Adipocyte (in vitro differentiated cells): Measurements from ENCODE around the gene PPIC.
"Not testable (repeated sequence)": the region's sequence is repeated elsewhere in the genome, so short reads cannot be mapped to it uniquely, and the experiment has no call there.

Experiments
- DNase-seq: peaks from one replicate; pipeline ENCODE4 v3.0.0-alpha.2; 2015; ENCODE audit warnings: low read depth
- H3K27me3 ChIP-seq: replicated peaks from 2 replicates; pipeline ENCODE4 v1.7.0; 2013; ENCODE audit warnings: mild to moderate bottlenecking, low read length, moderate library complexity; ENCODE audit not compliant: control insufficient read depth, insufficient read depth
- H3K36me3 ChIP-seq: 2 replicates; pipeline ENCODE4 v1.7.0; 2013; ENCODE audit warnings: low read length, mild to moderate bottlenecking, moderate library complexity; ENCODE audit not compliant: control insufficient read depth, insufficient read depth, severe bottlenecking
- H3K4me1 ChIP-seq: 2 replicates; pipeline ENCODE4 v1.7.0; 2013; ENCODE audit warnings: mild to moderate bottlenecking, low read length, moderate library complexity; ENCODE audit not compliant: control insufficient read depth, insufficient read depth
- H3K4me3 ChIP-seq: 2 replicates; pipeline ENCODE4 v1.7.0; 2013; ENCODE audit warnings: mild to moderate bottlenecking, low read length, moderate library complexity
- H3K9ac ChIP-seq: 2 replicates; pipeline ENCODE4 v1.7.0; 2013; ENCODE audit warnings: mild to moderate bottlenecking, low read length, moderate library complexity
- H3K9me3 ChIP-seq: 2 replicates; pipeline ENCODE4 v1.7.0; 2013; ENCODE audit warnings: mild to moderate bottlenecking, low read length, moderate library complexity; ENCODE audit not compliant: control insufficient read depth

The PPIC gene

GRCh38 chr5:122981846-122982245 is 54.7 kb downstream of the PPIC start:
- peaks cover 3% of the 10 kb centered on the region for H3K36me3 ChIP-seq
- no peaks in the 10 kb centered on the region for H3K9me3 ChIP-seq
- H3K9ac ChIP-seq = no peak overlapping the region
- no peaks in the 10 kb centered on the region for H3K4me1 ChIP-seq
- H3K27me3 ChIP-seq = no peaks in the 10 kb centered on the region
- no peak for DNase-seq
- H3K4me3 ChIP-seq = no peak overlapping the region

GRCh38 chr5:122978644-122979297 is 57.8 kb downstream of the PPIC start:
- H3K27me3 ChIP-seq = no peaks in the 10 kb centered on the region
- H3K4me1 ChIP-seq = no peaks in the 10 kb centered on the region
- no peak overlapping the region for H3K9ac ChIP-seq
- H3K4me3 ChIP-seq = no peak overlapping the region
- DNase-seq = no peak
- H3K36me3 ChIP-seq = peaks cover 3% of the 10 kb centered on the region
- H3K9me3 ChIP-seq = no peaks in the 10 kb centered on the region

GRCh38 chr5:122978068-122978467 is 58.5 kb downstream of the PPIC start:
- Histone ChIP-seq H3K36me3 (peaks cover 3% of the 10 kb centered on the region), H3K4me3 (no peak overlapping the region), H3K27me3 (no peaks in the 10 kb centered on the region), H3K4me1 (no peaks in the 10 kb centered on the region), H3K9ac (no peak overlapping the region), H3K9me3 (no peaks in the 10 kb centered on the region)
- DNase-seq = no peak

GRCh38 chr5:122977319-122977718 is 59.2 kb downstream of the PPIC start:
- H3K9ac ChIP-seq = no peak overlapping the region
- H3K9me3 ChIP-seq = no peaks in the 10 kb centered on the region
- no peaks in the 10 kb centered on the region for H3K27me3 ChIP-seq
- DNase-seq = no peak
- H3K4me1 ChIP-seq = no peaks in the 10 kb centered on the region
- H3K4me3 ChIP-seq = no peak overlapping the region
- H3K36me3 ChIP-seq = peaks cover 3% of the 10 kb centered on the region

GRCh38 chr5:122974251-122974650 is 62.3 kb downstream of the PPIC start:
- H3K4me3 ChIP-seq, H3K9me3 ChIP-seq, H3K4me1 ChIP-seq, H3K36me3 ChIP-seq, H3K9ac ChIP-seq, H3K27me3 ChIP-seq, DNase-seq: not testable (repeated sequence)

DNA sequence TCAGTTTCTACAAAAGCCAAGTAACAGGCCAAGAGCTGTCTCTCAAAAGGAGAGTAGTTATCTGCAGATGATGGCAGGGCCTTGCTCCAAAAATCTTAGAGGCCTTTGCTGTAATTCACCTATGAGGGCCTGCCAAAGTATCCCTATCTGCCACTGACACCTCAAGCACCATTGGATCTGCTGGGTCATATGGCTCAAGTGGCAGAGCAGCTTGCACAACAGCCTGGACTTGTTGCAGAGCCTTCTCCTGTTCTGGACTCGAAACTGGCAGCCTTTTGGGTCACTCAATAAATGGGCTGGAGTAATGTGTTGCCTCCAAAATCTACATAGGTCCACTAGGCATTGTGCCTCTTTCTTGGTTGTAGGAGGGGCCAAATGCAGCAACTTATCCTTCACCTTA is 62.8 kb downstream of the PPIC start:
- DNase-seq, H3K36me3 ChIP-seq, H3K27me3 ChIP-seq, H3K4me1 ChIP-seq, H3K9ac ChIP-seq, H3K4me3 ChIP-seq, H3K9me3 ChIP-seq: not testable (repeated sequence)
